GM19023 (cell line): ENCODE results near the gene MFSD12.
"Not testable (repeated sequence)": the region's sequence is repeated elsewhere in the genome, so short reads cannot be mapped to it uniquely, and the experiment has no call there.

Experiments
- ATAC-seq: cut with Tn5 transposase; IDR thresholded peaks from one replicate; pipeline ENCODE4 v1.9.1; 2021; ENCODE audit warnings: mild to moderate bottlenecking, moderate library complexity; ENCODE audit not compliant: unreplicated experiment

MFSD12 gene

DNA sequence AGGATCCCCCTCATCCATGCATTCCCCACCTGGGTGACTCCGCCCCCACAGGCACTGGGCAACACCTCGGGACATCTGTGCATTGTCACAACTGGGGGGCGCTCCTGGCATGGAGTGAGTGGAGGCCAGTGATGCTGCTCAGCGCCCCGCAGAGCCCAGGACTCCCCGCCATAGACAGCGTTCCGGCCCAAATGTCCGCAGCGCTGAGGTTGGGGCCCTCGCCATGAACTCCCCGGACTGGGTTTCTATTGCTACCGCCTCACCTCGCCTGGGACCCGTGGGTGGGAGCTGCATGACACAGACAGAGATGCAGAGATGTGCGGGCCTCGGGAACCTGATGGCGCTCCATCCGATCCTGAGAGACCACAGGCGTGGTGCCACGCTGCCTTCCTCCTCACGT lies 46.7 kb downstream of the MFSD12 start:
- no peak for ATAC-seq

DNA sequence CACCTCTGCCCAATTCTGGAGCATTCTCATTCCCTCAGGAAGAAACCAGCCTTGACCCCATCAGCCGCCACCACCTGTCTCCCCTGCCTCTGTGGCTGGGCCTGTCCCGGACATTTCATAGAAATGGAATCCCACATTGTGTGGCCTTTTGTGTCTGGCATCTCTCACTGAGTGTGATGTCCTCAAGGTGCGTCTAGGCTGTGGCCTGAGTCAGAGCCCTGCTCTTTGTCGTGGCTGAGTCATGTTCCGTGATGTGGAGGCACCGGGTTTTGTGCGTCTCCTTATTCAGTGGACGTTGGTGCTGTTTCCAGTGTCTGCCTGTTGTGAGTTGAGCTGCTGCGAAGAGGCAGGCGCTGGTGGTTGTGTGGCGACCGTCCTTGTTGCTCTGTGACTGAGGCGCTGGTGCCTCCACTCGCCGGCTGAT lies 47.8 kb downstream of the MFSD12 start:
- no peak for ATAC-seq

DNA sequence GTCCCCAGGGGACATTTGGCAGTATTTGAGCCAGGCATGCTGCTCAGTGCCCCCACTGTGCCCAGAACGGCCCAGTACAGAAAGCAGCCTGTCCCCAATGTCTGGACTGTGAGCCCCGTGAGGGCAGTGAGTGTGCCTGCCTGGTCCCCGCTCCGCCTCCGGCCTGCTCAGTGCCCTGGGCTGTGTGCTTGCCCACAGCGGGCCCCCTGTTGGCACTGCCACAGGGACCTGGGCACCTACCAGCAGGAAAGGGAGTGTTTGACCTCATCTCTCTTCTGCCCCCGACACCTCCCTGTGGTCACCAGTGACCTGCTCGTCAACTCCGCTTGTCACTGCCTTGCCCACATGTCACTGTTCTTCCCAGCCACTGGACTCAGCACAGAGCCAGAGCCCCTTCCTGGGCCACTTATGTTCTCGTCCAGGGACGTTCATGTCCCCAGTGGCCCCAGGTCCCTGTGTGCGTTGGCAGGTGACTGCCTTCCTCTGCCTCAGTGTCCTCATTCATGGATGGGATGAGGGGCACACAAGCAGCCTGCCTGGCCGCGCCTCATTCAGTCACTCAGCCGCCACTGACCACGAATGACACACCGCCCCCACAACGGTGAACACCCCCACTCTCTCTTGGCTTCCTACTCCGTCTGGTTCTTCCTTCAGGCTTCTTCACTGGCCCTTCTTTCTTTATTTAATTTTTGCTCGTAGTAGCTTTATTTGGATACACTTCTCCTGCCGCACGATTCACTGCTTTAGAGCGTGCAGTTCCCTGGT lies 48.4 kb downstream of the MFSD12 start:
- ATAC-seq: no peak

DNA sequence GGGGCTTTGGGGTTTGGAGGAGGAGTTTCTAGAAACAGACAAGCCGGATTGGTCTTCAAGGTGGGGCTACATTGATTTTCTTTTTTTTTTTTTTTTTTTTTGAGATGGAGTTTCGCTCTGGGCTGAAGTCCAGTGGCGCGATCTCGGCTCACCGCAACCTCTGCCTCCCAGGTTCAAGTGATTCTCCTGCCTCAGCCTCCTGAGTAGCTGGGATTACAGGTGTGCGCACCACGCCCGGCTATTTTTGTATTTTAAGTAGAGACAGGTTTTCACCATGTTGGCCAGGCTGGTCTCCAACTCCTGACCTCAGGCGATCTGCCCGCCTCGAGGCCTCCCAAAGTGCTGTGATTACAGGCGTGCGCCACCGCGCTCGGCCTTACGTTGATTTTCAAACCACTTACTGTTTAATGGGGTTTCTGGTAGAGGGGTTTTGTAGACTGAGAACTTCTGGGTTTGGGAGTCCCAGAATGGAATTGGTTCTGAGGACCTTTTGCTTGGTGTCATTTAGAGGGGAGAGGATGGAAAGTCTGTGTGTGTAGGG lies 49.2 kb downstream of the MFSD12 start:
- ATAC-seq: not testable (repeated sequence)

DNA sequence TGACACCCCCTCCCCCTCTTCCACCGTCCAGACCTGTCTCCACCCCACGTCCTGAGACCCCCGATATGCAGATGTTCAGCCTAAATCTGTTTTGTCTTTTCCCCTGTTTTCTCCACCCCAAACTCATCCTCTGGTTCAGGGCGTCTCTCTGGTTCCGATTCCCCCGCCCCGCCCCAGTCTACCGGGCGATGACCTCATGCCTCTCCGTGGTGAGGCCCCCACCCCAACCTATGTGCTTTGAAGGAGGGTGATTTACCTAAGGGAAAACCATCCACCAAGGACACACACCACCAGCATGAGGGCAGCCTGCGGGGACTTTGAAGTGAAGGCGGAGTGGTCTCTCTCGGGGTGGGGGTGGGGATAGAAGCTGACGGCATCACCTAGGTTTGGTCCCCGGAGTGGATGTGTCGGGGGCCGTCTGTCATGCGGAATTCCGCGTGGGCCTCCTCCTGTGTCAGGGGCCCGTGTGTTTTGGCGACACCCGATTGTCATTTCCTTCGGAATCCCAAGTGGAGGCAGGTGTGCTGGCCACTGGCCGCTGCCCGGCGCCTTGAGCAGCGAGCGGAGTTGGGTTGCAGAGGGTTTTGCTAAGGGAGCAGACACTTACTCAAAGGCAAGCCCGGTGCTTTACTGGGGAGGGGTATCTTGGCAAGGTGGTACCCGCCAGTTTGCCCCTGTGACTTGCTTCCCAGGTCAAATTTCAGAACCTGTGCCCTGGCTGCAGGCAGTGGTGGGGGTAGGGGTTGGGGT lies 49.8 kb downstream of the MFSD12 start:
- no peak for ATAC-seq

DNA sequence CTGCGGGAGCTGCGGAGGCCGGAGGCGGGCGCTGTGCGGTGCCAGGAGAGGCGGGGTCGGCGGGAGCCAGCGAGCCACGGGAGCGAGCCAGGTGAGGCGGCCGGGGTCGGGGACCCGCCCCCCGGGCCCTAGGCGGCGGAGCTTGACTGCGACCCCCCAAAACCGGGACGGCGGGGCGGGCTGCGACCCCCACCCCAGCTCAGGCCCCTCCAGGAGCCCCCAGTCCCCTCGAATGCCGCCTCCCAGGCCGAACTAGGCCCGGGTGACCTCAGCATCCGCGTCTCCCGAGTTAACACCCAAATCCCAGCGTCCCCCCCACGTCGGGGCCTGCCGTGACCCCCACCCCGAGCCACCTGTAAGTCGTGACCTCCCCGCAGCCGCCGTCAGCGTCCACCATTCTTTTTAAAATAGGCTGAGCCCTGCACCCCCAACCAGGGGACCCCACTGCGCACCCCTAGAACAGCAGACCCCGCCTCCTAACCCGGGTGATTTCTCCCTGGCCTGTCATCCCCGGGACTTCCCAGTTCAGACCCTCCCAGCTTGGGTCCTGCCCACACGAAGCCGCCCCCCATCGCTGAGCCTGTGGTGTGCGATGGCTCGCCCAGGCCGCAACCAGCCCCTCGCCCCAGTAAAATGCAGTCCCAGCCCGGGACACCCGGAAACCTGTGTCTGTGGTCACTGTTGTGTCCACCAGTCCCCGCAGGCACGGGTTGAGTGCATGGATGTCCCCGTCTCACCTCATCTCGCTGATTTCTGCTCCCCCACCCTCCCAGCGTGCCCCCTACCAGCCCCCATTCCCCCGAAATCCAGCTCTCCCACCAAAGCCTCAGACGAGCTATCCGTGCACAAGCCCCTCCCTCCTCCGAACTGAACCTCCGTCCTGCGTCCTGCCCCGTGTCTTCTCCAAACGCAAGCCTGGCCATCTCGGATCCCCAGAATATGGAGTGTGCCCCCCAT lies 50.7 kb downstream of the MFSD12 start:
- peak; percentile 11 for ATAC-seq

DNA sequence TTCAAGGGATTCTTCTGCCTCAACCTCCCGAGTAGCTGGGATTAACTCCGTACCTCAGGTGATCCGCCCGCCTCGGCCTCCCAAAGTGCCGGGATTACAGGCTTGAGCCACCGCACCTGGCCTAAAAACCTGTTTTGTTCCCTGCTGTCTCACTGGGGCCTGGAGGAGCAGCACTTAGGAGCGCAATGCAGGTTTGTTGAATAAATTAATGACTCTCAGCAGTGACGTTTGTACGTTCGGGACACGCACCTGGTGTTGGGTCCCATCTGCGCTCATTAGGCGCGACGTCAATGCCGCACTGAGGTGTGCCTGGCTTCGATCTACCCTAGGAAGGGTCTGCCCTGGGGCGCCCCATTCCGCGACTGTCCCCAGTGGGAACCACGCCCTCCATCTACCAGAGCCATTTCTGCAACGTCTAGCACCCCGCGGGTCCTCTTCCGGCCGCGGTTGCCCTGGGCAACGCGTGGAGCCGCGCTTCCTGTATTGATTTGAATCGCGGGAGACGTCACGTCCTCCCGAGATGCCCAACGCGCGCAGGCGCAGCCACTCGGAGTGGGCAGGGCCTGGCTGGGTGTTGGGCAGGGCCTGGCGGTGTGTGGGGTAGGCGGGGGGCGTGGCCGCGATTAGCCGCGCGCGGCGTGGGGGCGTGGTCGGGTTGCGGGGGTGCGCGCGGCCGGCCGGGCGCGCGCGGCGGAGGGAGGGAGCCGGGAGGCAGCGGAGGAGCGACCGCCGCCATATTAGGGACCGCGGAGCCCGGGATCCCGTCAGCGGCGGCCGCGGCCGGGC lies 51.6 kb downstream of the MFSD12 start, which contains the start of gene FZR1:
Gene FZR1, plus strand, starts transcription at position 714 of the 786 bp plus-strand sequence. CDS start 16,679 bp downstream, outside the sequence.
- peak; percentile 85 for ATAC-seq

DNA sequence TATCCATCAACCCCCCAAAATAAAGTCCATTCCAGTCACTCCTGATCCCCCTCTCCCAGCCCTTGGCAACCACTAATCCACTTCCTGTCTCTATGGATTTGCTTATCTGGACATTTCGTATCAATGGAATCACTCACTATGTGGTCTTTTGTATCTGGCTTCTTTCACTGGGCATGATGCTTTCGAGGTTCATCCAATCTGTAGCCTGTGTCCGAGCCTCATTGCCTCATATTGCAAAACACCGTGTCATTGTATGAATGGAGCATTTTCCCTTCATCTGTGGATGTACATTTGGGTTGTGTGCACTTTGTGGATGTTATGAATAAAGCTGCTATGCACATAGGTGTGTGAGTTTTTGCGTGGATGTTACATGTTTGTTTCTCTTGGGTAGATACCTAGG lies 52.7 kb downstream of the MFSD12 start:
- ATAC-seq: no peak

DNA sequence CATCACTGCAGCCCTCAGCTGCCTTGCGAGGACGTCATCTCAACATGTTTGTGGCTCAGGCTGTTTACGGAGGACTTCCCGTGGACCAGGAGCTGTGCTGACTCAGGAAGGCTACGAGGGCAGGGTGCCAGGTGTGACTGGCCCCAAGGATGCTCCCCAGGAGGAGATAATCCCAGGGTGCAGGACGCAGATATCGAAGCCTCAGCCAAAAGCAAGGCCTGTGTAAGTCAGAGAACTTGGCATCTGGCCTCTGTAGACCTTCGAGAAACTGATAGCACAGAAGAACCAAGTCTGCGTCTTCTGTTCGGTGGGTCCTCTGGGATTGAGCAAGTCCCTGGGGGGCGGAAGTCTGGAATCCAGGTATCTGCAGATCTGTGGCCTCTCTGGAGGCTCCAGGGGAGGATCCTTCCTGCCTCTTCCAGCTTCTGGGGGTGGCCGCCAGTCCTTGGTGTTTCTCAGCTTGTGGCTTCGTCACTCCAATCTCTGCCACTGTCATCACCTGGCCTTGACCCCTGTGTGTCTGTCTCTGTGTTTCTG lies 54.3 kb downstream of the MFSD12 start:
- ATAC-seq: no peak

DNA sequence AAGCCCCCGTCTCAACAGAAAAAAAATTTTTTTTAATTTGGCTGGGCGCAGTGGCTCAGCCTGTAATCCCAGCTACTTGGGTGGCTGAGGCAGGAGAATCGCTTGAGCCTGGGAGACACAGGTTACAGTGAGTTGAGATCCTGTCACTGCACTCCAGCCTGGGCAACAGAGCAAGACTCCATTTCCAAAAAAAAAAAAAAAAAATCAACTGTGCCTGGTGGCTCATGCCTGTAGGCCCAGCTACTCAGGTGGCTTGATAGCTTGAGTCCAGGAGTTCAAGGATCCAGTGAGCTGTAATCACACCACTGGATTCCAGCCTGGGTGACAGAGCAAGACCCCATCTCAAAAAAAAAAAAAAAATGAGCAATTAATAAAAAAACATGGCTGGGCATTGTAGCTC lies 55.6 kb downstream of the MFSD12 start:
- no peak for ATAC-seq

DNA sequence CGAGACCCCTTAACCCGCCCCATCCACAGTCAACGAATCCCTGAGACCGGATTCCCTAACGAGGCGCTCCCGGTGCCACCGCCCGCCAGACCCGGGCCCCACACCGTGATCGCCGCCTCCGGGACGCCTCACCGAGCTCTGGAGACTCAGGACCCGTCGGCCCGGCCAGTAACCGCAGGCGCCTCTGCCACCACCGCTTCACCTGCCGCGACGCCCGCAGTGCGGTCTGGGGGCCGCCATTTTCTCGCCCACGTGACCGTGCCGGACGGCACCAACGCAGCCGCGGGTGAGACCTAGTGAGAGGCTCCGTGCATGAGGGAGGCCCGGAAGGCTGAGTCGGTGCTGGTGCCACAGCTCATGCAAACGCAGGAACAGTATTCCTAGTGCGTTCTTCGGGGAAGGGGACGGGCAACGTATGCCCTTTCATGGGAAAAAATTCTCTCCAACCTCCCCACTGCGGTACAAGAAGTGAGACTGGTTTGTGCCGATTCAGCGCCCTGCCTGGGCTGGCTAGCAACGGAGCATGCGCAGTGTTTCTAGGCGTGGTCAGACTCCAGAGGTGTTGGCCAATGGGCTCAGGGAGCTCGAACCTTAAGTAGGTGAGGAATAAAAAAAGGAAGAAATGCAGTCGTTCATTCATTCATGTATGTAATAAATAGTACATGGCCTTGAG lies 56.8 kb downstream of the MFSD12 start, which contains the start of gene DOHH:
Gene DOHH, minus strand, starts transcription at position 246 of the 673 bp plus-strand sequence. CDS start 3,860 bp downstream, outside the sequence.
- ATAC-seq: peak; percentile 80

DNA sequence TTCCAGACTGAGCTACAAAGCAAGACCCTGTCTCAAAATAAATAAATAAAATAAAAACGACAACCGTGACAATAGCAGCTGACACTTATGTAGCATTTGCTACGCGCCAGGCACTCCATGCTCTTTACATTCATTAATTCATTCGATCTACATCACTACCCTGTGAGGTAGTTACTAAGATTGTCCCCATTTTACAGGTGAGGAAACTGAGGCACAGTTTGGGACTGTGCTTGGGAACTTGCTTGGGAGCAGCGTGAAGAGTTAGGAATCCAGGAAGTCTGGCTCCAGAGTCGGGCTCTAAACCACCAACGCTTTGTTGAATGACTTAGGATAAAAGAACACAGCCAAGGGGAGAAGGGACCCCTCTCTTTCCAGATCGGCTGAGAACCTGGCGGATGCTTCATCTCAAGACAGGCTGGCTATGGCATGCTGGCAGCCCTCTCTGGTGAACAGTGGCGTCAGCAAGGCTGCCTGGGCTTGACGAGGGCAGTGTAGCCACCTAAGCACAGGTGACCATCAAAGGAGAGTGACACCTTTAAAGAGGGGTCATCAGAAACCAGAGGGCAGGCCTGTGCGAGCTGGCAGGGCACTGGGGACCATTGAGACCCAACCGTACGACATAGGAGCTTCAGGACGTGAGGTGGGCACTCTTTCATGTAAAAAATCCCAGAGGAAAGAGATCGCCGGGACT lies 57.5 kb downstream of the MFSD12 start:
- no peak for ATAC-seq

DNA sequence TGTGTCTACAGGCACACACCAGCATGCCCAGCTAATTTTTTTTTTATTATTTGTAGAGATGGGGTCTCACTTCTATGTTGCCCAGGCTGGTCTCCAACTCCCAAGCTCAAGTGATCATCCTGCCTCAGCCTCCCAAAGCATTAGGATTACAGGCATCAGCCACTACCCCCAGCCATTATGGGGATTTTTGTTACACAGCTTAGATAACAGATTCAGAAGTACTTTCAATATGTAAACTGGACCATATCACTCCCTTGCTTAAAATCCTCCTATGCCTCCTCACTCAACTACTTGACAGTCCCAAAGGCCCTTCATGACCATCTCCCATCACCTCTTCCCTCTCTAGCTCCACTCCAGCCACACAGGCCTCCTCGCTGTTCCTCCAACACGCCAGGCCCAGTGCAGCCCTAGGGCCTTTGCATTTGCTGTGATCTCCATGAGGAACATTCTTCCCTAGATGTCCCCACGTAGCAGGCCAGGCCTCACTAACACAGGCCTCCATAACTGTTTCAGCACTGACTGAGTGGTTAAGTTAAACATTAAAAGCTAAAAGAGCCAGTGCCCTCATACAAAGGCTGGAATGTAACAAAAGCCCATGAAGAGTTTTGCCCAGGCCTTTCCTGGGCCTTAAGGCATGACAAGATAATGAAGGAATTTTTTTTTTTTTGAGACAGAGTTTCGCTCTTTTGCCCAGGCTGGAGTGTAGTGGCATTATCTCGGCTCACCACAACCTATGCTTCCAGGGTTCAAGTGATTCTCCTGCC lies 59.4 kb downstream of the MFSD12 start:
- ATAC-seq: no peak

DNA sequence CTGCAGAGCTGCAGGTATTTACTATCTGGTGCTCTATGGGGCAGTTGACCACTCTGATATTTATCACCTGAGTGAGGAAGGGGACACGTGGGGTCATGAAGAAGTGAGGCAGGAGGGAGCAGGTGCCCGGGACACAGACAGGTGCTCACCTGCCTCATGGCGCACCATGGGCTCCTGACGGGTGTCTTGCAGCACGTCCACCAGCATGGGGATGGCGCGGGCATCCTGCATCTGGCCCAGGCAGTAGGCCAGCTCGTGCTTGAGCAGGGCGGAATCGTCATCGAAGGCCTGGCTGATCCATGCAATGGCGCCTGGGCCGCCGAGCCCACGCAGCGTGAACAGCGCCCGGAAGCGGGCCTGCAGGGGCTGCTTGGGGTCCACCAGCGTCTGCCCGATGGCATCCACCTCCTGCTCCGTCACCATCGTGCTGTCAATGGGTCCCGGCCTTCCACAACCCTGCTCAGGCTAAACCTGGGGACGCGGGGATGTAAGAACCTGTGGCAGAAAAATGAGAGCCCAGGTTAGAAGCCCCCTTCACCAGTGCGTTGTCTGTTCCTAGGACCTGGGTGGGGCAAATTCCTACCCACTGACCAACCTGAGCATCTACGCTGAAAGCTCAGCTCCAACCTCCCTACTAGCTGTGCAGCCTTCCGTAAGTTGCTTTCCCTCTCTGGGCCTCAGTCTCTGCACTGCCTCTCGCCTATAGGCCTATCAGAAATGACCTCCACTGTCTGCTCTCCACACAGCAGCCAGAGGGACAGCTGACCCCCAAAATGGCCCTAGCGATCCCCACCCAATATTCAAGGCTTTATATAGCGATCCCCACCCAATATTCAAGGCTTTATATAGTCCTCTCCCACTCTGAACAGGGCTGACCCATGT lies 60.8 kb downstream of the MFSD12 start:
- no peak for ATAC-seq

DNA sequence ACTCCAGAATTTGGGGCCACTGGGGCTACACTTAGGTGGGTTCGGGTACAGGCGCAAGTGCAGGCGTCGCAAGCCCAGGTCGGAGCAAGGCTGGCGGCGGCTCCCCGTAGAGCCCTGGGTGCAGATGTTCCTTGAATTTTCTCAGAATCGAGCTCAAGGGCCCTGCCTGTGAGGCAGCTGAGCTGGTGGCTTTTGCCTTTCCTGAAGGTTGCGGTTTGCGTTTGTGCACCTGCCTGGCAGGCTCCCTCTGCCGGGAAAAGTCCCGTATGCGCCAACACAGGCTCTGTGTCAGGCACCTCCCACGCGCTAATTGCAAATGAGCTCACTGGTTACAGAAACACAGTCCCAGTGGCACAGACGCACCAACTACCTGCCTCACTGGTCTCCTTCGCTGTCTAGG lies 62.8 kb downstream of the MFSD12 start:
- no peak for ATAC-seq
